ENCODE measurements around the gene ZNF827.

- no peak for TF ChIP-seq CTCF (optimal IDR thresholded peaks at IDR 0.05 in 1 of 3, IDR thresholded peaks at IDR 0.05 in 1 of 3, conservative IDR thresholded peaks at IDR 0.05 in 1 of 3; ENCODE audit: extremely low read depth in 1 of 3, insufficient read depth in 2 of 3, low read length in 3 of 3)
- TF ChIP-seq EZH2 (IDR thresholded peaks at IDR 0.05; ENCODE audit: low read length) = no peak
These were observed 203.9 kb downstream of the ZNF827 start for GRCh38 chr4:145734576-145735346.
